Esophagus squamous epithelium (tissue), 5 donors: Measurements from ENCODE around the gene ZNF521. TPM values are rescaled to one million over a fixed set of nuclear protein-coding genes. Genes with fewer than 3 reads are reported as not detected.

Source experiments
- DNase-seq: peaks from one replicate; lab custom pipeline; 2025; lab: John Stamatoyannopoulos, UW
- H3K27ac ChIP-seq, 4 donors: fragments of 200-600 bp; sonication (generic); one replicate each; pipeline ENCODE4 v1.5.1; 2016 to 2019; ENCODE audit warnings: mild to moderate bottlenecking in 1 of 4
- H3K27me3 ChIP-seq, 4 donors: fragments of 200-600 bp; sonication (generic); 1 replicate in 3 of 4; 2 replicates in 1 of 4; pipeline versions ENCODE4 v1.5.1 to v1.6.0; 2017 to 2021; ENCODE audit warnings: antibody characterized with exemption in 1 of 4
- H3K36me3 ChIP-seq, 3 donors: fragments of 200-600 bp; sonication (generic); one replicate each; pipeline ENCODE4 v1.5.1; 2016 to 2019
- H3K4me1 ChIP-seq, 3 donors: fragments of 200-600 bp; sonication (generic); one replicate each; pipeline ENCODE4 v1.5.1; 2017 to 2019
- H3K4me3 ChIP-seq, 4 donors: fragments of 200-600 bp; sonication (generic); 1 replicate in 3 of 4; 2 replicates in 1 of 4; pipeline ENCODE4 v1.5.1; 2016 to 2019; ENCODE audit warnings: mild to moderate bottlenecking in 2 of 4, moderate library complexity in 1 of 4
- H3K9me3 ChIP-seq, 3 donors: fragments of 200-600 bp; sonication (generic); one replicate each; pipeline ENCODE4 v1.5.1; 2016 to 2019
- POLR2A ChIP-seq, 4 donors: fragments of 450-650 bp; IDR thresholded peaks; one replicate each; pipeline ENCODE4 v1.6.1; 2017; ENCODE audit warnings: antibody characterized with exemption in 4 of 4, mild to moderate bottlenecking in 4 of 4, moderate library complexity in 3 of 4
- WGBS, 2 donors: methylation state at CpG; one replicate each; pipeline ENCODE4 v1.1.5; 2018; 5-methylcytosine and 5-hydroxymethylcytosine counted together
- intact Hi-C: fragments of 100-400 bp; cut with DNase I; formaldehyde crosslinking; loops from one replicate; pipeline ENCODE4 v1.15.0; 2022
- total RNA-seq, 4 donors: library from RNA; depleted of rRNA; stranded (reverse); fragments of >200 nt; gene quantifications; one replicate each; pipeline ENCODE4 v1.1.0, GENCODE V29; 2016
- TF ChIP-seq, protein P1 (sequence below), 6 experiments: fragments of 450-650 bp in 4 of 6; fragments of 200-600 bp in 2 of 6; sonication (generic) in 2 of 6; IDR thresholded peaks; one replicate each; pipeline ENCODE4 v1.5.1; 2016 to 2019; ENCODE audit warnings: antibody characterized with exemption in 6 of 6, mild to moderate bottlenecking in 4 of 6, moderate library complexity in 4 of 6
- donor health status: DM: yes; HTN: yes; CAD: no.

Gene ZNF521
- total RNA-seq, 4 donors from 2014 or later = 0.68 to 11.3 (median 4.7) TPM

DNA sequence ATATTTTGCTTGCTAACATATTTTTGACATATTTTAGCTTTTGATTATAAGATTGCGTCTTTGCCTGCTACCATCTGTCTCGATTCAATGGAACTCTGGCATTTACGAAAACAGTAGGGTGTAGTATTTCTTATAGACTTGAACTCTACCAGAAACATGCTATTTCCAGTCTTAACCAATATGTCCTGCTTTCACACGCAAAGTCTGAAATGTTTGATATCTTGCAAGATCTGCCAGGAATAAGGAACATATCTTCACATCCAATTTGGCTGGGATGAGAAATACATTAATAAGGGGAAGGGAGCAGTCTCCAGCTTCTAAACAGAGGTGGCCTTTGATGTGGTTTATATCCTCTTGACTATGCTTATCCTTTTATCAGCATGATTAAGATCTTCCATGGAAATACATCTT, 299.4 kb downstream of the ZNF521 start:
- WGBS, 2 donors = 67 to 69% methylated on average over 4 of the region's 4 CpGs
- no peak overlapping the region for H3K4me3 ChIP-seq
- H3K27me3 ChIP-seq = no peaks in the 10 kb centered on the region
- no peak for TF ChIP-seq POLR2A (IDR thresholded peaks at IDR 0.05)
- TF ChIP-seq, protein P1, sequence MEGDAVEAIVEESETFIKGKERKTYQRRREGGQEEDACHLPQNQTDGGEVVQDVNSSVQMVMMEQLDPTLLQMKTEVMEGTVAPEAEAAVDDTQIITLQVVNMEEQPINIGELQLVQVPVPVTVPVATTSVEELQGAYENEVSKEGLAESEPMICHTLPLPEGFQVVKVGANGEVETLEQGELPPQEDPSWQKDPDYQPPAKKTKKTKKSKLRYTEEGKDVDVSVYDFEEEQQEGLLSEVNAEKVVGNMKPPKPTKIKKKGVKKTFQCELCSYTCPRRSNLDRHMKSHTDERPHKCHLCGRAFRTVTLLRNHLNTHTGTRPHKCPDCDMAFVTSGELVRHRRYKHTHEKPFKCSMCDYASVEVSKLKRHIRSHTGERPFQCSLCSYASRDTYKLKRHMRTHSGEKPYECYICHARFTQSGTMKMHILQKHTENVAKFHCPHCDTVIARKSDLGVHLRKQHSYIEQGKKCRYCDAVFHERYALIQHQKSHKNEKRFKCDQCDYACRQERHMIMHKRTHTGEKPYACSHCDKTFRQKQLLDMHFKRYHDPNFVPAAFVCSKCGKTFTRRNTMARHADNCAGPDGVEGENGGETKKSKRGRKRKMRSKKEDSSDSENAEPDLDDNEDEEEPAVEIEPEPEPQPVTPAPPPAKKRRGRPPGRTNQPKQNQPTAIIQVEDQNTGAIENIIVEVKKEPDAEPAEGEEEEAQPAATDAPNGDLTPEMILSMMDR (IDR thresholded peaks at IDR 0.05) = no peak
- H3K4me1 ChIP-seq = no peaks in the 10 kb centered on the region
- H3K36me3 ChIP-seq = no peaks in the 10 kb centered on the region
- no peak for DNase-seq
- intact Hi-C loops = no loop called here
- H3K9me3 ChIP-seq = no peaks in the 10 kb centered on the region
- no peak overlapping the region for H3K27ac ChIP-seq

DNA sequence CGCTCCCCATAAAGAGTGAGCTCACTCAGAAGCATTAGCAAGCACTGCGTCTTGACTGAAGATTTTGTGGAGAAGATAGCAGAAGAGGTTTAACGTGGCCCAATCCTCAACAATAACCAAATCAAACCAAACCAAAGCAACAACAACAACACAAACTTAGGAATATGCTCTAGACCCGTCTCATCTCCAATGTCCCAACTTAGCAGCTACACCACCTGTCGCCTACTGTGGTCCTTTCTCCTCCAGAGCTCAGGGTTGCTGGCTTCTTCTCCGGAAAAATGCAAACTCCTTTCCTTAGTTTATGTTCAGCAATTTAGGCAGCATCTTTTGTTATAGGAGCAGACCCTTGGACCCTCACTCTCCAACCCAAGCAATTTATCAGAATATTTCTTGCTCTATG, 301.4 kb downstream of the ZNF521 start:
- WGBS, 2 donors = 85 to 86% methylated on average over 4 to 6 of the region's 6 CpGs
- intact Hi-C loops = no loop called here
- no peak for TF ChIP-seq POLR2A (IDR thresholded peaks at IDR 0.05)
- TF ChIP-seq, protein P1 (IDR thresholded peaks at IDR 0.05) = no peak
- Histone ChIP-seq H3K27ac (no peak overlapping the region), H3K36me3 (no peaks in the 10 kb centered on the region), H3K9me3 (no peaks in the 10 kb centered on the region), H3K27me3 (no peaks in the 10 kb centered on the region), H3K4me1 (no peaks in the 10 kb centered on the region), H3K4me3 (no peak overlapping the region)
- no peak for DNase-seq

DNA sequence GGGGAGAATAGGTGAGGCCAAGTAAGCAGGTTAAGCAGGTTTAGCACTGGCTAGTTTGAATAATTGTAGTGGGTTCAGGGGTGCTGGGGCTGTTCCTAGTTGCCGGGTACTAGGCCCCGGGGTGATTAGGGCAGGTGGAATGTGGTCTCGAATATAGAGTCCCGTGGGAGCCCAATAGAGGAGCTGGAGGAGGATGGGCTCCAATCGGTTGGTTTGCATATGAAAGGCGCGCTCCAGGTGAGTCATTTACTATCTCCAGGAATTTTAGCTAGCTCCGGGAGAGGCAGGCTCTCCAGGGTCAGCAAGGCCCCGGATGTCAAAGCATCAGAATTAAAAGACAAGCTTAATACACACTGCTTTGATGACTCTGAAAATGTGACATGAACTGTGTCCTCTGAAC, 304.0 kb downstream of the ZNF521 start:
- Histone ChIP-seq H3K27ac (no peak overlapping the region), H3K36me3 (no peaks in the 10 kb centered on the region), H3K27me3 (peaks cover 0 to under 1% (median 0%) of the 10 kb centered on the region in 4 donors), H3K9me3 (no peaks in the 10 kb centered on the region), H3K4me1 (no peaks in the 10 kb centered on the region), H3K4me3 (no peak overlapping the region)
- TF ChIP-seq, protein P1 (IDR thresholded peaks at IDR 0.05) = no peak
- no peak for TF ChIP-seq POLR2A (IDR thresholded peaks at IDR 0.05)
- no peak for DNase-seq
- WGBS, 2 donors = 44 to 52% methylated on average over 9 of the region's 9 CpGs
- intact Hi-C loops = no loop called here

DNA sequence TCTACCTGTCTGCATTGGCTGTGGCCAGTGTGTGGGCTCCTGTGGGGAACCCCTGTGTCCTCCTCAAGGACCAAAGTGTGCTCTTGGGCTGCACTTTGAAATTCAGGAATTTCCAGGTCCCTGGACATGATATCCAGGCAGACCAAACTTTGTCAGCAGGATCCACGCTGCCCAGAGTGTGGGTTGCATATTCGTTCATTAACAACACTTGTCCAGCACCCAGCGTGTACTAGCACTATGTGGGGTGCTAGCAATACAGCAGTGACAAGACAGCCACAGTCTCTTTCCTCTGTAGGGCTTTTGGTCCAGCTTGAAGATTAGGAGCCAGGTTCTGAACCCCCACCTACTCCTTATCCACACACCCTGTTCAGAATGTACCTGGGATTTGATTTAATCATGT, 304.5 kb downstream of the ZNF521 start:
- Histone ChIP-seq H3K9me3 (no peaks in the 10 kb centered on the region), H3K36me3 (no peaks in the 10 kb centered on the region), H3K4me3 (no peak overlapping the region), H3K27me3 (peaks cover 0 to 6% (median 0%) of the 10 kb centered on the region in 4 donors), H3K27ac (no peak overlapping the region), H3K4me1 (no peaks in the 10 kb centered on the region)
- TF ChIP-seq, protein P1 (IDR thresholded peaks at IDR 0.05) = no peak
- no peak for TF ChIP-seq POLR2A (IDR thresholded peaks at IDR 0.05)
- intact Hi-C loops = no loop called here
- WGBS, 2 donors = 75 to 89% methylated on average over 3 of the region's 3 CpGs
- no peak for DNase-seq

DNA sequence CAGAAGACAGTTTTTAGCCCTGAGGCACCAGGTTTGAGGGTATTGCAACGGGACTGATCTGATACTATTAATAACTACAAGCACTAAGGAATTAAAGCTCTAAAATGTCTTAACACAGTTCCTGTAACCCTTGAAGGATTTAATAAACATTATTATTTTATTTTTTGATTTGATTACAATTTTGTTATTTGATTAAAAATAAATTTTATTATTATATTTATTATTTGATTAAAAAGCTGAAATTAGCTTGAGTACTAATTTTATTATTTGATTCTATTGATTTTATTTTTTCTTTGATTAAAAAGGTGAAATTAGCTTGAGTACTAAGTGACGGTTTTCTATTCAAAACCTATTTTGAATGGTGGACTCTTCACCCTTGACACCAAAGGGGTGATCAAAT, 307.3 kb downstream of the ZNF521 start:
- H3K36me3 ChIP-seq = no peaks in the 10 kb centered on the region
- H3K9me3 ChIP-seq = no peaks in the 10 kb centered on the region
- intact Hi-C loops = no loop called here
- TF ChIP-seq, protein P1 (IDR thresholded peaks at IDR 0.05) = no peak
- no peak for TF ChIP-seq POLR2A (IDR thresholded peaks at IDR 0.05)
- H3K27me3 ChIP-seq = peaks cover 0 to 16% (median 0%) of the 10 kb centered on the region in 4 donors
- H3K4me3 ChIP-seq = no peak overlapping the region
- DNase-seq = no peak
- WGBS, 2 donors = 43 to 66% methylated on average over 2 of the region's 2 CpGs
- no peak overlapping the region for H3K27ac ChIP-seq
- no peaks in the 10 kb centered on the region for H3K4me1 ChIP-seq
